Measurements from ENCODE around the gene SPATA9. TPM values are rescaled to one million over a fixed set of nuclear protein-coding genes. Genes with fewer than 3 reads are reported as not detected.

The SPATA9 gene
- total and polyA plus RNA-seq, 2 of the 13 experiments (the other 11 are each of a cell fraction or from before 2014, with no cell fraction given): not detected

DNA sequence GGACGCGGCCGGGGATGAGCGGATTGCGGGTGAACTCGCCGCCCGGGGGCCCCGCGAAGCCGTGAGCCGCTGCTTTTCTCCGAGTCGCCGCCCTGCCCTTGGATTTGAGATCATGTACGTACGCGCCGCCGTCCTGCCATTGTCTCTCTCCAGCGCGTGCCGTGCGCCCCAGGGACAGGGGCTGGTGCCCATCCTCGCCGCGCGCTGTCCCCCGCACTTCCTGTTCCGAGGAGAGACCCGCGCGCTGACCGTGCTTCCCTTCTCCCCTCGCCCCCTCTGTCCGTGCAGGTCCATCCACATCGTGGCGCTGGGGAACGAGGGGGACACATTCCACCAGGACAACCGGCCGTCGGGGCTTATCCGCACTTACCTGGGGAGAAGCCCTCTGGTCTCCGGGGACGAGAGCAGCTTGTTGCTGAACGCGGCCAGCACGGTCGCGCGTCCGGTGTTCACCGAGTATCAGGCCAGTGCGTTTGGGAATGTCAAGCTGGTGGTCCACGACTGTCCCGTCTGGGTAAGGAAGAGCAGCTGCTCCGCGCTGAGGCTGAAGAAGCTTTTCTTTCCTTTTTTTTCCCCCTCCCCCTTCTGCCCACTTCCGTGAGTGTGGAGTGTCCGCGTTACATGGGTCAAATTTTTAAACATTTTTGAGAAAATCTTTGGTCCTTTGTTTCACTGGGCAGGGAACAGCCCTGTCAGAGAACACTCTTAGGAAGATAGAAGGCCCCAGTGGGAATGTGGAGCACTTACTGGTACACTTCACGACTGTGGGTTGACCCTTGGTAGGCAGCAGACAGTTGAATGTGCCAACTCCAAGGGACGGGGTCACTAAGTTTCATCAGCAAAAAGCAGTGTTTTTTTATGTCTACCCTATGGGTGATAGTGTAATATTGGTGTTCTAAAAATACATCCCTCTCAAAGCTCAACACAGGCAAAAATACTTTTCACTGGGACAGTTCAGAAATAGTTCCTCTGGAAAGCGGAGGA, 49.1 kb upstream of the SPATA9 start (continued):
- TF ChIP-seq PCBP1 (IDR thresholded peaks at IDR 0.05; ENCODE audit: borderline replicate concordance, low read depth, low read length): 0 out of 2 replicates have a peak, but pooled peaks have one; percentile 60
- TF ChIP-seq ZNF143 (CRISPR knock-in tag; IDR thresholded peaks at IDR 0.05): no peak
- 0 out of 2 replicates have a peak, but pooled peaks have one; percentile 21 for TF ChIP-seq ZNF234 (CRISPR knock-in tag; conservative IDR thresholded peaks at IDR 0.05)
- TF ChIP-seq, protein P1, sequence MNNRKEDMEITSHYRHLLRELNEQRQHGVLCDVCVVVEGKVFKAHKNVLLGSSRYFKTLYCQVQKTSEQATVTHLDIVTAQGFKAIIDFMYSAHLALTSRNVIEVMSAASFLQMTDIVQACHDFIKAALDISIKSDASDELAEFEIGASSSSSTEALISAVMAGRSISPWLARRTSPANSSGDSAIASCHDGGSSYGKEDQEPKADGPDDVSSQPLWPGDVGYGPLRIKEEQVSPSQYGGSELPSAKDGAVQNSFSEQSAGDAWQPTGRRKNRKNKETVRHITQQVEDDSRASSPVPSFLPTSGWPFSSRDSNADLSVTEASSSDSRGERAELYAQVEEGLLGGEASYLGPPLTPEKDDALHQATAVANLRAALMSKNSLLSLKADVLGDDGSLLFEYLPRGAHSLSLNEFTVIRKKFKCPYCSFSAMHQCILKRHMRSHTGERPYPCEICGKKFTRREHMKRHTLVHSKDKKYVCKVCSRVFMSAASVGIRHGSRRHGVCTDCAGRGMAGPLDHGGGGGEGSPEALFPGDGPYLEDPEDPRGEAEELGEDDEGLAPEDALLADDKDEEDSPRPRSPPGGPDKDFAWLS (CRISPR knock-in tag; IDR thresholded peaks at IDR 0.05; ENCODE audit: borderline replicate concordance): no peak
- no peak for TF ChIP-seq ZFAT (CRISPR knock-in tag; conservative IDR thresholded peaks at IDR 0.05)
- 0 out of 2 replicates have a peak, but pooled peaks have one; percentile 69 for TF ChIP-seq ZNF616 (CRISPR knock-in tag; IDR thresholded peaks at IDR 0.05; ENCODE audit: low read depth)
- TF ChIP-seq, protein P2, sequence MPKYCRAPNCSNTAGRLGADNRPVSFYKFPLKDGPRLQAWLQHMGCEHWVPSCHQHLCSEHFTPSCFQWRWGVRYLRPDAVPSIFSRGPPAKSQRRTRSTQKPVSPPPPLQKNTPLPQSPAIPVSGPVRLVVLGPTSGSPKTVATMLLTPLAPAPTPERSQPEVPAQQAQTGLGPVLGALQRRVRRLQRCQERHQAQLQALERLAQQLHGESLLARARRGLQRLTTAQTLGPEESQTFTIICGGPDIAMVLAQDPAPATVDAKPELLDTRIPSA (CRISPR knock-in tag; IDR thresholded peaks at IDR 0.05; ENCODE audit: borderline replicate concordance): 0 out of 2 replicates have a peak, but pooled peaks have one; percentile 75
- TF ChIP-seq HOXA7 (CRISPR knock-in tag; IDR thresholded peaks at IDR 0.05): no peak
- TF ChIP-seq GABPB1 (CRISPR knock-in tag; IDR thresholded peaks at IDR 0.05): peak; percentile 85
- no peak for TF ChIP-seq ZNF263 (CRISPR knock-in tag; IDR thresholded peaks at IDR 0.05)
- TF ChIP-seq NAIF1 (CRISPR knock-in tag; IDR thresholded peaks at IDR 0.05; ENCODE audit: borderline replicate concordance): no peak
- TF ChIP-seq SUZ12 (IDR thresholded peaks at IDR 0.05; ENCODE audit: low read depth, low read length): no peak
- 0 out of 2 replicates have a peak, but pooled peaks have one; percentile 27 for TF ChIP-seq RXRA (CRISPR knock-in tag; IDR thresholded peaks at IDR 0.05)
- peak; percentile 50; the same call in 1 of the 2 replicates for TF ChIP-seq HIVEP1 (CRISPR knock-in tag; IDR thresholded peaks at IDR 0.05)
- TF ChIP-seq PHB2 (IDR thresholded peaks at IDR 0.05; ENCODE audit: partially characterized antibody): no peak
- TF ChIP-seq ZNF225 (CRISPR knock-in tag; IDR thresholded peaks at IDR 0.05): no peak
- 0 out of 2 replicates have a peak, but pooled peaks have one; percentile 17 for TF ChIP-seq HNF4A (CRISPR knock-in tag; IDR thresholded peaks at IDR 0.05)
- TF ChIP-seq ZNF367 (CRISPR knock-in tag; IDR thresholded peaks at IDR 0.05; ENCODE audit: borderline replicate concordance): no peak
